K562 (cell line): Measurements from ENCODE around the gene GALNT16. TPM values are rescaled to one million over a fixed set of nuclear protein-coding genes. Genes with fewer than 3 reads are reported as not detected.

Experiments used
- ATAC-seq: fragments of 200-7000 bp; cut with Tn5 transposase; 3 replicates; pipeline ENCODE4 v1.9.1; 2020; ENCODE audit warnings: moderate library complexity
- BruUV-seq: library from RNA; stranded (reverse); fragments of 400-500 nt; replicated peaks from 2 replicates; lab custom pipeline; 2021; lab: Mats Ljungman, UMichigan
- CTCF ChIA-PET: fragments of 300-600 bp; formaldehyde crosslinking; extraction: SDS; loops from one replicate; lab custom pipeline; 2021; ENCODE audit warnings: low intra/inter-chr PET ratio; lab: Yijun Ruan, JAX
- POLR2A ChIA-PET: fragments of 300-600, 350-650 bp; sonication (Branson Sonifier 250); formaldehyde crosslinking; extraction: SDS; loops from one replicate; lab custom pipeline; 2021; ENCODE audit warnings: antibody characterized with exemption, inconsistent platforms; lab: Yijun Ruan, JAX
- DNase-seq, 4 experiments: peaks; one replicate each; pipeline versions ENCODE4 v3.0.0 to v3.0.0-alpha.2; 2011 to 2018; ENCODE audit warnings: low spot score in 3 of 4, mixed read lengths in 3 of 4; ENCODE audit errors: extremely low read depth in 1 of 4
- FAIRE-seq: peaks from 2 replicates; lab custom pipeline; 2011; peaks lifted over from hg19 to GRCh38; lab: Jason Lieb, UNC
- H2AFZ ChIP-seq: 2 replicates; pipeline ENCODE4 v1.6.0; 2011; ENCODE audit warnings: low read depth, low read length, control low read depth, inconsistent platforms
- H3K27ac ChIP-seq: fragments of 200-600 bp; 3 replicates; pipeline ENCODE4 v1.8.0; 2011; ENCODE audit warnings: low read depth, mild to moderate bottlenecking, control low read depth, inconsistent platforms, low read length, moderate library complexity, mixed read lengths; ENCODE audit errors: extremely low read depth
- H3K27me3 ChIP-seq, 2 experiments: fragments of 300-600 bp in 1 of 2; 2 replicates in 1 of 2; 3 replicates in 1 of 2; pipeline versions ENCODE4 v1.6.0 to v1.8.0; 2011; ENCODE audit warnings: inconsistent platforms in 2 of 2, low read length in 2 of 2, mild to moderate bottlenecking in 1 of 2, mixed read lengths in 1 of 2, moderate library complexity in 1 of 2; ENCODE audit not compliant: control insufficient read depth in 2 of 2, insufficient read depth in 2 of 2
- H3K36me3 ChIP-seq: fragments of 300-600 bp; 3 replicates; pipeline ENCODE4 v1.8.0; 2011; ENCODE audit warnings: mild to moderate bottlenecking, low read length, inconsistent platforms; ENCODE audit not compliant: control insufficient read depth, insufficient read depth
- H3K4me1 ChIP-seq, 2 experiments: fragments of 200-600 bp in 1 of 2; replicated peaks in 1 of 2; 2 replicates in 1 of 2; 3 replicates in 1 of 2; pipeline versions ENCODE4 v1.5.1 to v1.8.0; 2011; ENCODE audit warnings: inconsistent platforms in 2 of 2, low read length in 2 of 2, mild to moderate bottlenecking in 1 of 2, mixed read lengths in 1 of 2, moderate library complexity in 1 of 2; ENCODE audit not compliant: control insufficient read depth in 2 of 2, insufficient read depth in 2 of 2
- H3K4me2 ChIP-seq: 2 replicates; pipeline ENCODE4 v1.6.1; 2011; ENCODE audit warnings: low read length, control low read depth, inconsistent platforms, mixed read lengths; ENCODE audit not compliant: insufficient read depth
- H3K4me3 ChIP-seq: fragments of 200-600 bp; sonication (generic), shearing (Covaris generic); 2 replicates; pipeline ENCODE4 v1.5.1; 2016; ENCODE audit warnings: control low read depth, inconsistent platforms
- H3K79me2 ChIP-seq: fragments of 200-600 bp; 3 replicates; pipeline ENCODE4 v1.8.0; 2011; ENCODE audit warnings: low read length, inconsistent platforms; ENCODE audit not compliant: control insufficient read depth, insufficient read depth
- H3K9ac ChIP-seq, 2 experiments: 2 replicates each; pipeline versions ENCODE4 v1.6.0 to v1.6.1; 2011; ENCODE audit warnings: low read depth in 2 of 2, low read length in 2 of 2, control low read depth in 1 of 2, inconsistent platforms in 1 of 2, mild to moderate bottlenecking in 1 of 2, mixed read lengths in 1 of 2; ENCODE audit not compliant: insufficient read depth in 1 of 2
- H3K9me1 ChIP-seq: one replicate; pipeline ENCODE4 v1.6.0; 2011; ENCODE audit warnings: inconsistent platforms, mild to moderate bottlenecking, low read length, moderate library complexity; ENCODE audit not compliant: control insufficient read depth, insufficient read depth
- H3K9me3 ChIP-seq: replicated peaks from 2 replicates; pipeline ENCODE4 v1.5.1; 2011; ENCODE audit warnings: low read depth, low read length, inconsistent platforms; ENCODE audit not compliant: control insufficient read depth, insufficient read depth
- H4K20me1 ChIP-seq: replicated peaks from 2 replicates; pipeline ENCODE4 v1.6.1; 2011; ENCODE audit warnings: low read length, inconsistent platforms, mixed read lengths; ENCODE audit not compliant: control insufficient read depth, insufficient read depth
- ESRRA ChIP-seq: fragments of 450-650 bp; IDR thresholded peaks from 2 replicates; pipeline ENCODE4 v1.6.1; 2014; ENCODE audit warnings: low read depth, mild to moderate bottlenecking, moderate library complexity, borderline replicate concordance
- GTF2F1 ChIP-seq: IDR thresholded peaks from 2 replicates; pipeline ENCODE4 v1.6.1; 2011; ENCODE audit warnings: low read depth, low read length, improper control_type of control experiment
- HCFC1 ChIP-seq: IDR thresholded peaks from 2 replicates; pipeline ENCODE4 v1.6.1; 2012; ENCODE audit warnings: low read depth, low read length, improper control_type of control experiment
- HDAC1 ChIP-seq, 2 experiments: fragments of 450-650 bp; IDR thresholded peaks; 2 replicates each; pipeline ENCODE4 v1.6.1; 2016 to 2017; ENCODE audit warnings: inconsistent platforms in 1 of 2, mild to moderate bottlenecking in 1 of 2, moderate library complexity in 1 of 2
- HMBOX1 ChIP-seq: sonication (generic); IDR thresholded peaks from 2 replicates; pipeline ENCODE4 v1.6.1; 2016
- HNRNPL ChIP-seq: fragments of 200-400 bp; formaldehyde crosslinking; IDR thresholded peaks from 2 replicates; pipeline ENCODE4 v1.6.1; 2017; ENCODE audit warnings: low read depth, mild to moderate bottlenecking, low read length
- KLF16 ChIP-seq: IDR thresholded peaks from 2 replicates; pipeline ENCODE4 v1.6.1; 2016; ENCODE audit warnings: antibody characterized with exemption
- MAFG ChIP-seq: fragments of 450-650 bp; conservative IDR thresholded peaks from 2 replicates; pipeline ENCODE4 v1.6.1; 2016; ENCODE audit warnings: missing genetic modification characterization, missing compliant biosample characterization
- MAFK ChIP-seq: IDR thresholded peaks from 2 replicates; pipeline ENCODE4 v1.6.1; 2011; ENCODE audit warnings: low read length, improper control_type of control experiment
- MECOM ChIP-seq: fragments of 250-450 bp; sonication (Bioruptor Pico); IDR thresholded peaks from 2 replicates; pipeline ENCODE4 v1.8.0; 2022; ENCODE audit warnings: inconsistent platforms
- NR1H2 ChIP-seq: sonication (generic); formaldehyde crosslinking; IDR thresholded peaks from 2 replicates; pipeline ENCODE4 v1.4.0; 2020; ENCODE audit warnings: mild to moderate bottlenecking, missing genetic modification reagents
- PHTF2 ChIP-seq: fragments of 250-450 bp; sonication (Bioruptor Pico); IDR thresholded peaks from 2 replicates; pipeline ENCODE4 v1.5.0; 2021; ENCODE audit warnings: mild to moderate bottlenecking
- RFX1 ChIP-seq: fragments of 450-650 bp; IDR thresholded peaks from 2 replicates; pipeline ENCODE4 v1.6.1; 2016; ENCODE audit warnings: mild to moderate bottlenecking, moderate library complexity
- RFX7 ChIP-seq: fragments of 250-450 bp; sonication (Bioruptor Pico); IDR thresholded peaks from 2 replicates; pipeline ENCODE4 v1.5.1; 2021; ENCODE audit warnings: mild to moderate bottlenecking
- TEAD2 ChIP-seq: fragments of 450-650 bp; IDR thresholded peaks from 2 replicates; pipeline ENCODE4 v1.6.1; 2016; ENCODE audit warnings: missing genetic modification characterization, control low read depth, missing compliant biosample characterization
- XRCC4 ChIP-seq: IDR thresholded peaks from one replicate; pipeline ENCODE4 v1.6.1; 2011; ENCODE audit not compliant: insufficient read depth, insufficient read length; ENCODE audit errors: extremely low read depth
- ZFP30 ChIP-seq: fragments of 250-450 bp; sonication (Bioruptor Pico); IDR thresholded peaks from 2 replicates; pipeline ENCODE4 v1.8.0; 2022; ENCODE audit warnings: moderate library complexity, mild to moderate bottlenecking, inconsistent platforms, borderline replicate concordance
- ZNF217 ChIP-seq: sonication (generic); formaldehyde crosslinking; IDR thresholded peaks from 2 replicates; pipeline ENCODE4 v1.8.0; 2022; ENCODE audit warnings: mild to moderate bottlenecking, missing genetic modification reagents
- ZNF274 ChIP-seq: IDR thresholded peaks from 2 replicates; pipeline ENCODE4 v1.6.1; 2011; ENCODE audit warnings: low read depth, mild to moderate bottlenecking, low read length, moderate library complexity, borderline replicate concordance
- WGBS: fragments of 100-300 bp; shearing (Covaris generic); methylation state at CpG from one replicate; pipeline ENCODE4 v1.1.6; 2016; ENCODE audit warnings: low coverage, mixed read lengths; ENCODE audit not compliant: insufficient coverage; ENCODE audit errors: missing lambda C conversion rate; 5-methylcytosine and 5-hydroxymethylcytosine counted together
- in situ Hi-C: fragments of 300-500 bp; cut with MboI; formaldehyde crosslinking; loops from 4 replicates; pipeline ENCODE4 v1.15.0; 2018; ENCODE audit warnings: inconsistent platforms, mixed read lengths
- intact Hi-C: fragments of 100-400 bp; cut with micrococcal nuclease; formaldehyde crosslinking; loops from 2 replicates; pipeline ENCODE4 v1.14.2; 2022
- polyA plus RNA-seq, 8 experiments: library from polyadenylated mRNA; depleted of rRNA in 4 of 8; stranded (reverse) in 5 of 8; unstranded in 3 of 8; fragments of >200 nt; fragmentation: Nextera tagmentation in 2 of 8; fragmentation: Illumina TruSeq in 1 of 8; extraction: Ambion mirVana in 2 of 8; extraction: Trizol in 1 of 8; gene quantifications; 2 replicates each; pipeline versions ENCODE4 v1.2.1 to v1.2.3, GENCODE V29; 2011 to 2014; ENCODE audit warnings: inconsistent platforms in 1 of 8, missing spikeins in 1 of 8
- total RNA-seq, 7 experiments: library from RNA; depleted of rRNA in 6 of 7; stranded (reverse); fragments of >200 nt in 6 of 7; fragmentation: Illumina TruSeq in 2 of 7; extraction: Trizol in 2 of 7; gene quantifications; 2 replicates each; pipeline versions ENCODE4 v1.2.1 to v1.2.3, GENCODE V29; 2011 to 2021; ENCODE audit warnings: low replicate concordance in 1 of 7

Gene GALNT16
- total and polyA plus RNA-seq, 9 of the 15 experiments (the other 6 are each of a cell fraction or from before 2014, with no cell fraction given): not detected

- in situ Hi-C loops (loop anchor here (25.0 kb wide), 1 partner anchor 199 kb away; no protein-coding TSS in a partner anchor), intact Hi-C loops (no loop called here)
- no peaks in the 10 kb centered on the region for H3K36me3 ChIP-seq
- TF ChIP-seq ZFP30 (CRISPR knock-in tag): no peak
- TF ChIP-seq RFX1: peak; percentile 28; the same call in 1 of the 2 replicates
- no TSS peak for BruUV-seq
- ChIA-PET CTCF (no interaction called here), POLR2A (interaction anchor here (0.8 kb wide), 1 partner anchor 84 kb away, joined by 9 read pairs; no protein-coding TSS in a partner anchor)
- peaks cover 0 to 23% of the 10 kb centered on the region in 2 experiments; a peak in 2 of 5 replicates for H3K4me1 ChIP-seq
- FAIRE-seq (no peak), ATAC-seq (no peak), DNase-seq (no peak)
- WGBS: 7% methylated on average over 6 of the region's 6 CpGs
- H3K79me2 ChIP-seq: no peaks in the 10 kb centered on the region
- H3K27me3 ChIP-seq: peaks cover 14 to 73% of the 10 kb centered on the region in 2 experiments; a peak in 4 of 5 replicates
- H3K9me1 ChIP-seq: no peaks in the 10 kb centered on the region
- no peaks in the 10 kb centered on the region for H3K9me3 ChIP-seq
- H3K4me2 ChIP-seq: no peak overlapping the region
- no peak overlapping the region for H3K4me3 ChIP-seq
- no peak overlapping the region for H2AFZ ChIP-seq
- no peak overlapping the region for H3K9ac ChIP-seq
- H4K20me1 ChIP-seq: no peaks in the 10 kb centered on the region
- no peak overlapping the region for H3K27ac ChIP-seq
Observed at GRCh38 chr14:69263364-69263763, 3.4 kb downstream of the GALNT16 start.

GRCh38 chr14:69263771-69264170 lies 3.8 kb downstream of the GALNT16 start:
- Histone ChIP-seq H3K9me3 (no peaks in the 10 kb centered on the region), H3K4me1 (peaks cover 0 to 23% of the 10 kb centered on the region in 2 experiments; a peak in 2 of 5 replicates), H3K9ac (no peak overlapping the region), H3K4me3 (no peak overlapping the region), H3K79me2 (no peaks in the 10 kb centered on the region), H3K4me2 (no peak overlapping the region), H3K27ac (no peak overlapping the region), H2AFZ (no peak overlapping the region), H3K27me3 (peaks cover 13 to 69% of the 10 kb centered on the region in 2 experiments; a peak in 4 of 5 replicates), H4K20me1 (no peaks in the 10 kb centered on the region), H3K9me1 (no peaks in the 10 kb centered on the region), H3K36me3 (no peaks in the 10 kb centered on the region)
- DNase-seq (no peak), ATAC-seq (no peak), FAIRE-seq (no peak)
- intact Hi-C loops: no loop called here
- in situ Hi-C loops: loop anchor here (25.0 kb wide), 1 partner anchor 199 kb away; no protein-coding TSS in a partner anchor
- 7% methylated on average over 8 of the region's 8 CpGs for WGBS
- ChIA-PET CTCF (no interaction called here), POLR2A (no interaction called here)
- no TSS peak for BruUV-seq
- TF ChIP-seq MECOM (CRISPR knock-in tag) (no peak), HNRNPL (no peak), TEAD2 (tag) (no peak), HDAC1 (IDR thresholded peaks at IDR 0.05) (no peak), RFX7 (CRISPR knock-in tag) (no peak), NR1H2 (no peak), PHTF2 (CRISPR knock-in tag) (no peak), GTF2F1 (no peak), ESRRA (no peak), HMBOX1 (no peak), ZNF274 (no peak), MAFK (no peak), ZNF217 (CRISPR knock-in tag) (no peak), XRCC4 (no peak), MAFG (tag) (no peak), KLF16 (no peak), HCFC1 (no peak)
